ENCODE measurements around the gene SLCO3A1. TPM values are rescaled to one million over a fixed set of nuclear protein-coding genes. Genes with fewer than 3 reads are reported as not detected.

SLCO3A1 gene
- total RNA-seq, 1 donor: 5.4 TPM

- H3K27me3 ChIP-seq (ENCODE audit: insufficient read depth, low read length): no peaks in the 10 kb centered on the region
- peaks cover 4% of the 10 kb centered on the region for H4K20me1 ChIP-seq (ENCODE audit: insufficient read depth, low read length)
- no peaks in the 10 kb centered on the region for H3K79me2 ChIP-seq (ENCODE audit: insufficient read depth, low read length)
- DNase-seq (ENCODE audit: insufficient read length, low spot score, missing footprints): no peak
- no peak overlapping the region for H3K4me2 ChIP-seq (ENCODE audit: insufficient read depth, low read length)
- no peak overlapping the region for H3K4me3 ChIP-seq (ENCODE audit: insufficient read depth, low read length)
- peaks cover 6% of the 10 kb centered on the region for H3K4me1 ChIP-seq (ENCODE audit: insufficient read depth, low read length)
- no peak overlapping the region for H3K27ac ChIP-seq (ENCODE audit: low read depth, low read length)
- H3K9me3 ChIP-seq (ENCODE audit: low read depth, low read length): no peaks in the 10 kb centered on the region
- no peak for TF ChIP-seq CTCF (IDR thresholded peaks at IDR 0.05; ENCODE audit: extremely low read depth, low read depth, low read length)
- no peak overlapping the region for H2AFZ ChIP-seq (ENCODE audit: low read length)
- no peaks in the 10 kb centered on the region for H3K36me3 ChIP-seq (ENCODE audit: insufficient read depth, low read length)
Measured at GRCh38 chr15:92111751-92112150, 258.2 kb downstream of the SLCO3A1 start.

- H3K27ac ChIP-seq (ENCODE audit: low read depth, low read length): no peak overlapping the region
- H3K79me2 ChIP-seq (ENCODE audit: insufficient read depth, low read length): no peaks in the 10 kb centered on the region
- H2AFZ ChIP-seq (ENCODE audit: low read length): no peak overlapping the region
- TF ChIP-seq CTCF (IDR thresholded peaks at IDR 0.05; ENCODE audit: extremely low read depth, low read depth, low read length): no peak
- peaks cover 9% of the 10 kb centered on the region for H3K4me1 ChIP-seq (ENCODE audit: insufficient read depth, low read length)
- no peak overlapping the region for H3K4me3 ChIP-seq (ENCODE audit: insufficient read depth, low read length)
- DNase-seq (ENCODE audit: insufficient read length, low spot score, missing footprints): no peak
- H3K9me3 ChIP-seq (ENCODE audit: low read depth, low read length): no peaks in the 10 kb centered on the region
- peaks cover 4% of the 10 kb centered on the region for H4K20me1 ChIP-seq (ENCODE audit: insufficient read depth, low read length)
- H3K27me3 ChIP-seq (ENCODE audit: insufficient read depth, low read length): no peaks in the 10 kb centered on the region
- no peaks in the 10 kb centered on the region for H3K36me3 ChIP-seq (ENCODE audit: insufficient read depth, low read length)
- no peak overlapping the region for H3K4me2 ChIP-seq (ENCODE audit: insufficient read depth, low read length)
Measured at GRCh38 chr15:92112180-92112579, 258.7 kb downstream of the SLCO3A1 start.

DNA sequence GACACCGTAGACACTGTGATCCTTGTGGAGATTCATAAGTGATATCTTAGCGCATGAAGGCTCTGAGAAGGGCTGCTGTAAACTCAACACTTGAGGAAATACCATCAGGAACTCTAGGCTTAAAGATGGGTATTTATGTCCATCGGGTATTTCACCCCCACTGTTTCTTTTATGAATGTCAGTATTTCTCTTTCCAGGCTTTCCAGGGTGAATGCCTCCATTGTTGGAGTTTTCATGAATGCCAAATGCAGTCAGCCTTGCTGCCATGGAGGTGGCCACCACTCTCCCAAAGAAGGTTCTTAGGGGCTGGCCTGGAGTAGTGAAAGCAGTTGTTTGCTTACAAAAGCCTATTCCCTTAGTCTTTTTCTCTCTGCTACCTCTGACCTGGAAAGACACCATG is 259.2 kb downstream of the SLCO3A1 start:
- DNase-seq (ENCODE audit: insufficient read length, low spot score, missing footprints): no peak
- H2AFZ ChIP-seq (ENCODE audit: low read length): no peak overlapping the region
- H3K4me3 ChIP-seq (ENCODE audit: insufficient read depth, low read length): no peak overlapping the region
- H3K36me3 ChIP-seq (ENCODE audit: insufficient read depth, low read length): no peaks in the 10 kb centered on the region
- no peaks in the 10 kb centered on the region for H3K79me2 ChIP-seq (ENCODE audit: insufficient read depth, low read length)
- peaks cover 4% of the 10 kb centered on the region for H4K20me1 ChIP-seq (ENCODE audit: insufficient read depth, low read length)
- H3K27me3 ChIP-seq (ENCODE audit: insufficient read depth, low read length): no peaks in the 10 kb centered on the region
- no peaks in the 10 kb centered on the region for H3K9me3 ChIP-seq (ENCODE audit: low read depth, low read length)
- TF ChIP-seq CTCF (IDR thresholded peaks at IDR 0.05; ENCODE audit: extremely low read depth, low read depth, low read length): no peak
- H3K4me2 ChIP-seq (ENCODE audit: insufficient read depth, low read length): no peak overlapping the region
- H3K27ac ChIP-seq (ENCODE audit: low read depth, low read length): no peak overlapping the region
- peaks cover 15% of the 10 kb centered on the region for H3K4me1 ChIP-seq (ENCODE audit: insufficient read depth, low read length)

GRCh38 chr15:92113832-92114231 is 260.3 kb downstream of the SLCO3A1 start:
- H2AFZ ChIP-seq (ENCODE audit: low read length): no peak overlapping the region
- H3K4me2 ChIP-seq (ENCODE audit: insufficient read depth, low read length): no peak overlapping the region
- no peak for TF ChIP-seq CTCF (IDR thresholded peaks at IDR 0.05; ENCODE audit: extremely low read depth, low read depth, low read length)
- no peaks in the 10 kb centered on the region for H3K9me3 ChIP-seq (ENCODE audit: low read depth, low read length)
- H3K27me3 ChIP-seq (ENCODE audit: insufficient read depth, low read length): no peaks in the 10 kb centered on the region
- no peak overlapping the region for H3K4me3 ChIP-seq (ENCODE audit: insufficient read depth, low read length)
- H3K36me3 ChIP-seq (ENCODE audit: insufficient read depth, low read length): no peaks in the 10 kb centered on the region
- peaks cover 18% of the 10 kb centered on the region for H3K4me1 ChIP-seq (ENCODE audit: insufficient read depth, low read length)
- no peak overlapping the region for H3K27ac ChIP-seq (ENCODE audit: low read depth, low read length)
- DNase-seq (ENCODE audit: insufficient read length, low spot score, missing footprints): no peak
- no peaks in the 10 kb centered on the region for H3K79me2 ChIP-seq (ENCODE audit: insufficient read depth, low read length)
- H4K20me1 ChIP-seq (ENCODE audit: insufficient read depth, low read length): peaks cover 4% of the 10 kb centered on the region
